K562 (cell line): ENCODE measurements around the gene ANKRD31. TPM values are rescaled to one million over a fixed set of nuclear protein-coding genes. Genes with fewer than 3 reads are reported as not detected.
A peak's percentile ranks its signal among the peaks of the same experiment; 100 is the strongest.

Experiments used
- ATAC-seq: fragments of 200-7000 bp; cut with Tn5 transposase; 3 replicates; pipeline ENCODE4 v1.9.1; 2020; ENCODE audit warnings: moderate library complexity
- BruUV-seq: library from RNA; stranded (reverse); fragments of 400-500 nt; replicated peaks from 2 replicates; lab custom pipeline; 2021; lab: Mats Ljungman, UMichigan
- CTCF ChIA-PET: fragments of 300-600 bp; formaldehyde crosslinking; extraction: SDS; loops from one replicate; lab custom pipeline; 2021; ENCODE audit warnings: low intra/inter-chr PET ratio; lab: Yijun Ruan, JAX
- POLR2A ChIA-PET: fragments of 300-600, 350-650 bp; sonication (Branson Sonifier 250); formaldehyde crosslinking; extraction: SDS; loops from one replicate; lab custom pipeline; 2021; ENCODE audit warnings: antibody characterized with exemption, inconsistent platforms; lab: Yijun Ruan, JAX
- DNase-seq, 4 experiments: peaks; one replicate each; pipeline versions ENCODE4 v3.0.0 to v3.0.0-alpha.2; 2011 to 2018; ENCODE audit warnings: low spot score in 3 of 4, mixed read lengths in 3 of 4; ENCODE audit errors: extremely low read depth in 1 of 4
- FAIRE-seq: peaks from 2 replicates; lab custom pipeline; 2011; peaks lifted over from hg19 to GRCh38; lab: Jason Lieb, UNC
- H2AFZ ChIP-seq: 2 replicates; pipeline ENCODE4 v1.6.0; 2011; ENCODE audit warnings: low read depth, low read length, control low read depth, inconsistent platforms
- H3K27ac ChIP-seq: fragments of 200-600 bp; 3 replicates; pipeline ENCODE4 v1.8.0; 2011; ENCODE audit warnings: low read depth, mild to moderate bottlenecking, control low read depth, inconsistent platforms, low read length, moderate library complexity, mixed read lengths; ENCODE audit errors: extremely low read depth
- H3K27me3 ChIP-seq, 2 experiments: fragments of 300-600 bp in 1 of 2; 2 replicates in 1 of 2; 3 replicates in 1 of 2; pipeline versions ENCODE4 v1.6.0 to v1.8.0; 2011; ENCODE audit warnings: inconsistent platforms in 2 of 2, low read length in 2 of 2, mild to moderate bottlenecking in 1 of 2, mixed read lengths in 1 of 2, moderate library complexity in 1 of 2; ENCODE audit not compliant: control insufficient read depth in 2 of 2, insufficient read depth in 2 of 2
- H3K36me3 ChIP-seq: fragments of 300-600 bp; 3 replicates; pipeline ENCODE4 v1.8.0; 2011; ENCODE audit warnings: mild to moderate bottlenecking, low read length, inconsistent platforms; ENCODE audit not compliant: control insufficient read depth, insufficient read depth
- H3K4me1 ChIP-seq, 2 experiments: fragments of 200-600 bp in 1 of 2; replicated peaks in 1 of 2; 2 replicates in 1 of 2; 3 replicates in 1 of 2; pipeline versions ENCODE4 v1.5.1 to v1.8.0; 2011; ENCODE audit warnings: inconsistent platforms in 2 of 2, low read length in 2 of 2, mild to moderate bottlenecking in 1 of 2, mixed read lengths in 1 of 2, moderate library complexity in 1 of 2; ENCODE audit not compliant: control insufficient read depth in 2 of 2, insufficient read depth in 2 of 2
- H3K4me2 ChIP-seq: 2 replicates; pipeline ENCODE4 v1.6.1; 2011; ENCODE audit warnings: low read length, control low read depth, inconsistent platforms, mixed read lengths; ENCODE audit not compliant: insufficient read depth
- H3K4me3 ChIP-seq: fragments of 200-600 bp; sonication (generic), shearing (Covaris generic); 2 replicates; pipeline ENCODE4 v1.5.1; 2016; ENCODE audit warnings: control low read depth, inconsistent platforms
- H3K79me2 ChIP-seq: fragments of 200-600 bp; 3 replicates; pipeline ENCODE4 v1.8.0; 2011; ENCODE audit warnings: low read length, inconsistent platforms; ENCODE audit not compliant: control insufficient read depth, insufficient read depth
- H3K9ac ChIP-seq, 2 experiments: 2 replicates each; pipeline versions ENCODE4 v1.6.0 to v1.6.1; 2011; ENCODE audit warnings: low read depth in 2 of 2, low read length in 2 of 2, control low read depth in 1 of 2, inconsistent platforms in 1 of 2, mild to moderate bottlenecking in 1 of 2, mixed read lengths in 1 of 2; ENCODE audit not compliant: insufficient read depth in 1 of 2
- H3K9me1 ChIP-seq: one replicate; pipeline ENCODE4 v1.6.0; 2011; ENCODE audit warnings: inconsistent platforms, mild to moderate bottlenecking, low read length, moderate library complexity; ENCODE audit not compliant: control insufficient read depth, insufficient read depth
- H3K9me3 ChIP-seq: replicated peaks from 2 replicates; pipeline ENCODE4 v1.5.1; 2011; ENCODE audit warnings: low read depth, low read length, inconsistent platforms; ENCODE audit not compliant: control insufficient read depth, insufficient read depth
- H4K20me1 ChIP-seq: replicated peaks from 2 replicates; pipeline ENCODE4 v1.6.1; 2011; ENCODE audit warnings: low read length, inconsistent platforms, mixed read lengths; ENCODE audit not compliant: control insufficient read depth, insufficient read depth
- ATF7 ChIP-seq: fragments of 450-650 bp; IDR thresholded peaks from 2 replicates; pipeline ENCODE4 v1.7.1; 2014; ENCODE audit warnings: mild to moderate bottlenecking, moderate library complexity
- C11orf30 ChIP-seq: fragments of 450-650 bp; IDR thresholded peaks from 2 replicates; pipeline ENCODE4 v1.6.1; 2016; ENCODE audit warnings: low read depth, mild to moderate bottlenecking
- MAFF ChIP-seq: IDR thresholded peaks from 2 replicates; pipeline ENCODE4 v1.6.1; 2012; ENCODE audit warnings: low read length, improper control_type of control experiment
- NCOA1 ChIP-seq: fragments of 450-650 bp; IDR thresholded peaks from 2 replicates; pipeline ENCODE4 v1.6.1; 2016; ENCODE audit warnings: low read depth
- NELFE ChIP-seq: IDR thresholded peaks from 2 replicates; pipeline ENCODE4 v1.6.1; 2011; ENCODE audit warnings: mild to moderate bottlenecking; ENCODE audit not compliant: insufficient read depth, insufficient read length
- NRF1 ChIP-seq, 2 experiments: fragments of 450-650 bp; IDR thresholded peaks in 1 of 2; conservative IDR thresholded peaks in 1 of 2; 2 replicates each; pipeline ENCODE4 v1.6.1; 2014; ENCODE audit warnings: mild to moderate bottlenecking in 2 of 2
- RCOR1 ChIP-seq, 2 experiments: IDR thresholded peaks; 2 replicates each; pipeline ENCODE4 v1.6.1; 2012; ENCODE audit warnings: low read depth in 2 of 2, low read length in 2 of 2, borderline replicate concordance in 1 of 2, improper control_type of control experiment in 1 of 2
- SIN3B ChIP-seq: fragments of 450-650 bp; IDR thresholded peaks from 2 replicates; pipeline ENCODE4 v1.6.1; 2017; ENCODE audit warnings: low read depth, mild to moderate bottlenecking, moderate library complexity
- ZNF316 ChIP-seq: fragments of 450-650 bp; IDR thresholded peaks from 2 replicates; pipeline ENCODE4 v1.6.1; 2016
- in situ Hi-C: fragments of 300-500 bp; cut with MboI; formaldehyde crosslinking; loops from 4 replicates; pipeline ENCODE4 v1.15.0; 2018; ENCODE audit warnings: inconsistent platforms, mixed read lengths
- intact Hi-C: fragments of 100-400 bp; cut with micrococcal nuclease; formaldehyde crosslinking; loops from 2 replicates; pipeline ENCODE4 v1.14.2; 2022
- polyA plus RNA-seq, 8 experiments: library from polyadenylated mRNA; depleted of rRNA in 4 of 8; stranded (reverse) in 5 of 8; unstranded in 3 of 8; fragments of >200 nt; fragmentation: Nextera tagmentation in 2 of 8; fragmentation: Illumina TruSeq in 1 of 8; extraction: Ambion mirVana in 2 of 8; extraction: Trizol in 1 of 8; gene quantifications; 2 replicates each; pipeline versions ENCODE4 v1.2.1 to v1.2.3, GENCODE V29; 2011 to 2014; ENCODE audit warnings: inconsistent platforms in 1 of 8, missing spikeins in 1 of 8
- total RNA-seq, 7 experiments: library from RNA; depleted of rRNA in 6 of 7; stranded (reverse); fragments of >200 nt in 6 of 7; fragmentation: Illumina TruSeq in 2 of 7; extraction: Trizol in 2 of 7; gene quantifications; 2 replicates each; pipeline versions ENCODE4 v1.2.1 to v1.2.3, GENCODE V29; 2011 to 2021; ENCODE audit warnings: low replicate concordance in 1 of 7
- TF ChIP-seq, protein P1 (sequence below), 3 experiments: fragments of 200-800 bp in 1 of 3; fragments of 250-450 bp in 1 of 3; fragments of 450-650 bp in 1 of 3; sonication (Bioruptor Pico) in 1 of 3; sonication (Bioruptor generic) in 1 of 3; formaldehyde crosslinking in 1 of 3; IDR thresholded peaks; 2 replicates each; pipeline versions ENCODE4 v1.6.1 to v1.8.0; 2016 to 2022; ENCODE audit warnings: mild to moderate bottlenecking in 2 of 3, missing genetic modification characterization in 2 of 3, missing compliant biosample characterization in 1 of 3, moderate library complexity in 1 of 3
- TF ChIP-seq, protein P2 (sequence below), 2 experiments: fragments of 250-450 bp in 1 of 2; fragments of 450-650 bp in 1 of 2; sonication (Bioruptor Pico) in 1 of 2; IDR thresholded peaks; 2 replicates each; pipeline versions ENCODE4 v1.6.1 to v1.8.0; 2016 to 2021; ENCODE audit warnings: mild to moderate bottlenecking in 2 of 2, moderate library complexity in 2 of 2, missing compliant biosample characterization in 1 of 2, missing genetic modification characterization in 1 of 2
- TF ChIP-seq, protein P3 (sequence below), 3 experiments: fragments of 200-800 bp in 1 of 3; sonication (Bioruptor generic) in 1 of 3; sonication (generic) in 1 of 3; formaldehyde crosslinking in 1 of 3; IDR thresholded peaks; 2 replicates each; pipeline versions ENCODE4 v1.6.1 to v1.8.0; 2016 to 2022; ENCODE audit warnings: mild to moderate bottlenecking in 2 of 3, missing compliant biosample characterization in 2 of 3, missing genetic modification characterization in 2 of 3, missing genetic modification reagents in 1 of 3
- TF ChIP-seq, protein P4 (sequence below): sonication (generic); formaldehyde crosslinking; IDR thresholded peaks from 2 replicates; pipeline ENCODE4 v1.8.1; 2023; ENCODE audit warnings: mild to moderate bottlenecking, missing genetic modification reagents

Gene ANKRD31
- total and polyA plus RNA-seq, 9 of the 15 experiments (the other 6 are each of a cell fraction or from before 2014, with no cell fraction given): under 0.01 to 0.11 (median 0.05) TPM; not detected in 1

DNA sequence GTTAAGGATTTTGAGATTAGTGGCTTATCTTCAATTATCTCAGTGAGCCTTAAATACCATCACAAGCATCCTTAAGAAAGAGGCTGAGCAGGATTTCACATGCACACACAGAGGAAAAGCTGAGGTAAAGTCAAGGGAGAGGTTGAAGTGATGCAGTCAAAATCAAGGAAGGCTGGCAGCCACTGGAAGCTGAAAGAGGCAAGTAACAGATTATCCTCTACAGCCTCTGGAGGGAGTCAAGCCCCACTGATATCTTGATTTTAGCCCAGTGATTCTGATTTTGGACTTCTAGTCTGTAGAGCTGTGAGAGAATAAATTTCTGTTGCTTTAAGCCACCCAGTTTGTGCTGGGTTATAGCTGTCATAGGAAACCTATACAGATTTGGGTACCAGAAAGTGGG lies 80.1 kb downstream of the ANKRD31 start (continued):
- TF ChIP-seq, protein P1, sequence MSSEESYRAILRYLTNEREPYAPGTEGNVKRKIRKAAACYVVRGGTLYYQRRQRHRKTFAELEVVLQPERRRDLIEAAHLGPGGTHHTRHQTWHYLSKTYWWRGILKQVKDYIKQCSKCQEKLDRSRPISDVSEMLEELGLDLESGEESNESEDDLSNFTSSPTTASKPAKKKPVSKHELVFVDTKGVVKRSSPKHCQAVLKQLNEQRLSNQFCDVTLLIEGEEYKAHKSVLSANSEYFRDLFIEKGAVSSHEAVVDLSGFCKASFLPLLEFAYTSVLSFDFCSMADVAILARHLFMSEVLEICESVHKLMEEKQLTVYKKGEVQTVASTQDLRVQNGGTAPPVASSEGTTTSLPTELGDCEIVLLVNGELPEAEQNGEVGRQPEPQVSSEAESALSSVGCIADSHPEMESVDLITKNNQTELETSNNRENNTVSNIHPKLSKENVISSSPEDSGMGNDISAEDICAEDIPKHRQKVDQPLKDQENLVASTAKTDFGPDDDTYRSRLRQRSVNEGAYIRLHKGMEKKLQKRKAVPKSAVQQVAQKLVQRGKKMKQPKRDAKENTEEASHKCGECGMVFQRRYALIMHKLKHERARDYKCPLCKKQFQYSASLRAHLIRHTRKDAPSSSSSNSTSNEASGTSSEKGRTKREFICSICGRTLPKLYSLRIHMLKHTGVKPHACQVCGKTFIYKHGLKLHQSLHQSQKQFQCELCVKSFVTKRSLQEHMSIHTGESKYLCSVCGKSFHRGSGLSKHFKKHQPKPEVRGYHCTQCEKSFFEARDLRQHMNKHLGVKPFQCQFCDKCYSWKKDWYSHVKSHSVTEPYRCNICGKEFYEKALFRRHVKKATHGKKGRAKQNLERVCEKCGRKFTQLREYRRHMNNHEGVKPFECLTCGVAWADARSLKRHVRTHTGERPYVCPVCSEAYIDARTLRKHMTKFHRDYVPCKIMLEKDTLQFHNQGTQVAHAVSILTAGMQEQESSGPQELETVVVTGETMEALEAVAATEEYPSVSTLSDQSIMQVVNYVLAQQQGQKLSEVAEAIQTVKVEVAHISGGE (CRISPR knock-in tag; IDR thresholded peaks at IDR 0.05): no peak
- TF ChIP-seq, all 486 proteins: peak for 2

DNA sequence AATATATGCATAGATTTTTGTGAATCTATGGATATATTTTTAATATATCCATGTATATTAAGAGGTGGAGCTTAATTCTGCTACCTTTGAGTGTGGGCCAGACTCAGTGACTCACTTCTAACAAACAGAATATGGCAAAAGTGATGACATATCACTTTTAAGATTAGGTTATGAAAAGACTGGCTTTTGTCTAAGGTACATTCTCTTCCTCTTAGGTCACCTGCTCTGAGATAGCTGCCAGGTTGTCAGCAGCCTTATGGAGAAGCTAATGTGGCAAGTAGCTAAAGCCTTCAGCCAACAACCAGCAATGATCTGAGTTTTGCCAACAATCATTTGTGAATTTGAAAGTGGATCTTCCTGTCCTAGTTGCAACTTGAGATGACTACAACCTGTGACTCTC lies 83.8 kb downstream of the ANKRD31 start:
- Histone ChIP-seq H3K27me3 (no peaks in the 10 kb centered on the region), H3K4me1 (no peaks in the 10 kb centered on the region), H2AFZ (no peak overlapping the region), H3K9ac (no peak overlapping the region), H3K9me1 (no peaks in the 10 kb centered on the region), H3K36me3 (no peaks in the 10 kb centered on the region), H3K79me2 (no peaks in the 10 kb centered on the region), H4K20me1 (no peaks in the 10 kb centered on the region), H3K9me3 (no peaks in the 10 kb centered on the region), H3K4me3 (no peak overlapping the region), H3K27ac (no peak overlapping the region), H3K4me2 (no peak overlapping the region)
- no TSS peak for BruUV-seq
- TF ChIP-seq RCOR1 (IDR thresholded peaks at IDR 0.05; ENCODE audit: borderline replicate concordance in 1 of 2, low read depth in 2 of 2, low read length in 2 of 2): no peak
- no peak for TF ChIP-seq SIN3B
- TF ChIP-seq MAFF: peak; percentile 33; the same call in 1 of the 2 replicates
- TF ChIP-seq, protein P2, sequence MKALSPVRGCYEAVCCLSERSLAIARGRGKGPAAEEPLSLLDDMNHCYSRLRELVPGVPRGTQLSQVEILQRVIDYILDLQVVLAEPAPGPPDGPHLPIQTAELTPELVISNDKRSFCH (CRISPR knock-in tag; IDR thresholded peaks at IDR 0.05): no peak
- TF ChIP-seq, protein P2 (tag; IDR thresholded peaks at IDR 0.05): no peak
- TF ChIP-seq NCOA1: no peak
- peak; percentile 55 for TF ChIP-seq ZNF316
- no peak for TF ChIP-seq NRF1 (conservative IDR thresholded peaks at IDR 0.05 in 1 of 2, IDR thresholded peaks at IDR 0.05 in 1 of 2)
- TF ChIP-seq, protein P3, sequence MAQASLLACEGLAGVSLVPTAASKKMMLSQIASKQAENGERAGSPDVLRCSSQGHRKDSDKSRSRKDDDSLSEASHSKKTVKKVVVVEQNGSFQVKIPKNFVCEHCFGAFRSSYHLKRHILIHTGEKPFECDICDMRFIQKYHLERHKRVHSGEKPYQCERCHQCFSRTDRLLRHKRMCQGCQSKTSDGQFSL (CRISPR knock-in tag; IDR thresholded peaks at IDR 0.05): no peak
- TF ChIP-seq, protein P3 (tag; IDR thresholded peaks at IDR 0.05): no peak
- TF ChIP-seq, protein P4, sequence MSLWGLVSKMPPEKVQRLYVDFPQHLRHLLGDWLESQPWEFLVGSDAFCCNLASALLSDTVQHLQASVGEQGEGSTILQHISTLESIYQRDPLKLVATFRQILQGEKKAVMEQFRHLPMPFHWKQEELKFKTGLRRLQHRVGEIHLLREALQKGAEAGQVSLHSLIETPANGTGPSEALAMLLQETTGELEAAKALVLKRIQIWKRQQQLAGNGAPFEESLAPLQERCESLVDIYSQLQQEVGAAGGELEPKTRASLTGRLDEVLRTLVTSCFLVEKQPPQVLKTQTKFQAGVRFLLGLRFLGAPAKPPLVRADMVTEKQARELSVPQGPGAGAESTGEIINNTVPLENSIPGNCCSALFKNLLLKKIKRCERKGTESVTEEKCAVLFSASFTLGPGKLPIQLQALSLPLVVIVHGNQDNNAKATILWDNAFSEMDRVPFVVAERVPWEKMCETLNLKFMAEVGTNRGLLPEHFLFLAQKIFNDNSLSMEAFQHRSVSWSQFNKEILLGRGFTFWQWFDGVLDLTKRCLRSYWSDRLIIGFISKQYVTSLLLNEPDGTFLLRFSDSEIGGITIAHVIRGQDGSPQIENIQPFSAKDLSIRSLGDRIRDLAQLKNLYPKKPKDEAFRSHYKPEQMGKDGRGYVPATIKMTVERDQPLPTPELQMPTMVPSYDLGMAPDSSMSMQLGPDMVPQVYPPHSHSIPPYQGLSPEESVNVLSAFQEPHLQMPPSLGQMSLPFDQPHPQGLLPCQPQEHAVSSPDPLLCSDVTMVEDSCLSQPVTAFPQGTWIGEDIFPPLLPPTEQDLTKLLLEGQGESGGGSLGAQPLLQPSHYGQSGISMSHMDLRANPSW (CRISPR knock-in tag): no peak
- no peak for TF ChIP-seq NELFE
- TF ChIP-seq ATF7: no peak
- TF ChIP-seq C11orf30: peak; percentile 38; the same call in 1 of the 2 replicates
- intact Hi-C loops (no loop called here), in situ Hi-C loops (no loop called here)
- FAIRE-seq (no peak), DNase-seq (no peak), ATAC-seq (no peak)
- CTCF ChIA-PET: no interaction called here
- POLR2A ChIA-PET: no interaction called here
